SKM-1 (cell line): ENCODE results near the gene PSMD10.

Experiments
- DNase-seq: peaks from one replicate; lab custom pipeline; 2025; ENCODE audit not compliant: unreplicated experiment; lab: John Stamatoyannopoulos, UW

The PSMD10 gene

GRCh38 chrX:108072746-108073145 is 18.6 kb downstream of the PSMD10 start:
- no peak for DNase-seq

GRCh38 chrX:108071578-108071977 is 19.8 kb downstream of the PSMD10 start:
- no peak for DNase-seq

- no peak for DNase-seq
Measured at GRCh38 chrX:108070891-108071290, 20.5 kb downstream of the PSMD10 start.

- DNase-seq = no peak
Measured at GRCh38 chrX:108068121-108068520, 23.2 kb downstream of the PSMD10 start.

GRCh38 chrX:108064613-108065012 is 26.7 kb downstream of the PSMD10 start:
- no peak for DNase-seq

- DNase-seq = no peak
Measured at GRCh38 chrX:108064001-108064400, 27.3 kb downstream of the PSMD10 start.

- no peak for DNase-seq
Measured at GRCh38 chrX:108059801-108060200, 31.5 kb downstream of the PSMD10 start.

GRCh38 chrX:108055546-108055945 is 35.8 kb downstream of the PSMD10 start:
- no peak for DNase-seq

- DNase-seq = no peak
Measured at GRCh38 chrX:108053218-108053617, 38.1 kb downstream of the PSMD10 start.

GRCh38 chrX:108049649-108050048 is 41.7 kb downstream of the PSMD10 start:
- no peak for DNase-seq

GRCh38 chrX:108044554-108045256 is 46.6 kb downstream of the PSMD10 start, which contains the start of gene VSIG1:
Gene VSIG1, plus strand, starts transcription at chrX:108045065. Its CDS starts 66 bp downstream, at chrX:108045131.
- DNase-seq = no peak

GRCh38 chrX:108036298-108036973 is 54.9 kb downstream of the PSMD10 start:
- no peak for DNase-seq

- DNase-seq = no peak
Measured at GRCh38 chrX:108034725-108035124, 56.6 kb downstream of the PSMD10 start.
